ENCODE measurements around the gene OR2T3.
"Not testable (repeated sequence)": the region's sequence is repeated elsewhere in the genome, so short reads cannot be mapped to it uniquely, and the experiment has no call there.

DNA sequence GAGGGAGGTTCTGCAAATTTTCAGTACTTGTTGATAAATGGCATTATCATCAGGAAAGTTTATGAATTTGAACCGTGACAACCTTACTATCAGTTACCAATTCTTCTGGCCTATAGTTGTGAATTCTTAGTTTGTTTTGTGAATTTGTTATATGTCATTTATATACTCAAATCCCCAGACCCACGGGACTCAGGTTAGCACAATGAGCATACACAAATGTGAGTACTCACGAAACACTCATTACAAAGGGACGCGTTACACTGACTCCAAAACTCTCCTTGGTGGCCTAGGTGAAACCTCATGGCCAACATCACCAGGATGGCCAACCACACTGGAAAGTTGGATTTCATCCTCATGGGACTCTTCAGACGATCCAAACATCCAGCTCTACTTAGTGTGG, 15.1 kb downstream of the OR2T3 start, which contains the start of gene OR2T5:
- TF ChIP-seq, protein P1, sequence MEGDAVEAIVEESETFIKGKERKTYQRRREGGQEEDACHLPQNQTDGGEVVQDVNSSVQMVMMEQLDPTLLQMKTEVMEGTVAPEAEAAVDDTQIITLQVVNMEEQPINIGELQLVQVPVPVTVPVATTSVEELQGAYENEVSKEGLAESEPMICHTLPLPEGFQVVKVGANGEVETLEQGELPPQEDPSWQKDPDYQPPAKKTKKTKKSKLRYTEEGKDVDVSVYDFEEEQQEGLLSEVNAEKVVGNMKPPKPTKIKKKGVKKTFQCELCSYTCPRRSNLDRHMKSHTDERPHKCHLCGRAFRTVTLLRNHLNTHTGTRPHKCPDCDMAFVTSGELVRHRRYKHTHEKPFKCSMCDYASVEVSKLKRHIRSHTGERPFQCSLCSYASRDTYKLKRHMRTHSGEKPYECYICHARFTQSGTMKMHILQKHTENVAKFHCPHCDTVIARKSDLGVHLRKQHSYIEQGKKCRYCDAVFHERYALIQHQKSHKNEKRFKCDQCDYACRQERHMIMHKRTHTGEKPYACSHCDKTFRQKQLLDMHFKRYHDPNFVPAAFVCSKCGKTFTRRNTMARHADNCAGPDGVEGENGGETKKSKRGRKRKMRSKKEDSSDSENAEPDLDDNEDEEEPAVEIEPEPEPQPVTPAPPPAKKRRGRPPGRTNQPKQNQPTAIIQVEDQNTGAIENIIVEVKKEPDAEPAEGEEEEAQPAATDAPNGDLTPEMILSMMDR (IDR thresholded peaks at IDR 0.05) = not testable (repeated sequence)
- TF ChIP-seq EP300, POLR2A (IDR thresholded peaks at IDR 0.05): not testable (repeated sequence)
